HepG2 (cell line): ENCODE measurements around the gene C2orf42. TPM values are rescaled to one million over a fixed set of nuclear protein-coding genes. Genes with fewer than 3 reads are reported as not detected.

Experiments used
- CREB1 ChIP-seq, 2 experiments: fragments of 450-650 bp in 1 of 2; IDR thresholded peaks; 2 replicates each; pipeline ENCODE4 v1.6.1; 2016 to 2017; ENCODE audit warnings: control low read depth in 1 of 2, mild to moderate bottlenecking in 1 of 2, missing compliant biosample characterization in 1 of 2, missing genetic modification characterization in 1 of 2
- DMAP1 ChIP-seq: IDR thresholded peaks from 2 replicates; pipeline ENCODE4 v1.6.1; 2016
- DPF2 ChIP-seq: sonication (generic); formaldehyde crosslinking; IDR thresholded peaks from 2 replicates; pipeline ENCODE4 v1.4.0; 2020; ENCODE audit warnings: mild to moderate bottlenecking, low read depth, missing genetic modification reagents, borderline replicate concordance
- FOXK1 ChIP-seq: sonication (generic); formaldehyde crosslinking; IDR thresholded peaks from 2 replicates; pipeline ENCODE4 v1.4.0; 2020; ENCODE audit warnings: low read depth, missing genetic modification reagents, borderline replicate concordance
- GLI4 ChIP-seq: sonication (generic); formaldehyde crosslinking; IDR thresholded peaks from 2 replicates; pipeline ENCODE4 v1.5.1; 2020; ENCODE audit warnings: missing genetic modification reagents, mild to moderate bottlenecking, moderate library complexity, borderline replicate concordance
- HHEX ChIP-seq: IDR thresholded peaks from 2 replicates; pipeline ENCODE4 v1.6.1; 2016; ENCODE audit warnings: control low read depth
- KLF9 ChIP-seq: IDR thresholded peaks from 2 replicates; pipeline ENCODE4 v1.6.1; 2016; ENCODE audit warnings: low read depth
- LBX2 ChIP-seq: sonication (generic); formaldehyde crosslinking; IDR thresholded peaks from 2 replicates; pipeline ENCODE4 v1.5.0; 2020; ENCODE audit warnings: missing genetic modification reagents, mild to moderate bottlenecking, borderline replicate concordance
- MATR3 ChIP-seq: sonication (generic); formaldehyde crosslinking; IDR thresholded peaks from 2 replicates; pipeline ENCODE4 v1.4.0; 2020; ENCODE audit warnings: missing genetic modification reagents
- MTF1 ChIP-seq: sonication (generic); formaldehyde crosslinking; IDR thresholded peaks from 2 replicates; pipeline ENCODE4 v1.5.0; 2020; ENCODE audit warnings: missing genetic modification reagents
- RBM22 ChIP-seq: fragments of 200-400 bp; formaldehyde crosslinking; optimal IDR thresholded peaks from 2 replicates; pipeline ENCODE3; 2017; ENCODE audit warnings: mild to moderate bottlenecking, low read length, moderate library complexity
- SMAD1 ChIP-seq: sonication (generic); formaldehyde crosslinking; IDR thresholded peaks from 2 replicates; pipeline ENCODE4 v1.4.0; 2020; ENCODE audit warnings: missing genetic modification reagents, low read depth, mild to moderate bottlenecking, borderline replicate concordance
- TRAFD1 ChIP-seq: sonication (generic); formaldehyde crosslinking; IDR thresholded peaks from 2 replicates; pipeline ENCODE4 v1.5.1; 2020; ENCODE audit warnings: missing genetic modification reagents, mild to moderate bottlenecking, borderline replicate concordance
- YY1 ChIP-seq: IDR thresholded peaks from 2 replicates; pipeline ENCODE4 v1.6.1; 2011; ENCODE audit warnings: low read length, low read depth, moderate library complexity, mild to moderate bottlenecking; ENCODE audit not compliant: insufficient read depth, insufficient replicate concordance
- ZBTB44 ChIP-seq: sonication (generic); formaldehyde crosslinking; IDR thresholded peaks from 2 replicates; pipeline ENCODE4 v1.4.0; 2020; ENCODE audit warnings: missing genetic modification reagents
- ZFP36L2 ChIP-seq: sonication (generic); formaldehyde crosslinking; IDR thresholded peaks from 2 replicates; pipeline ENCODE4 v1.4.0; 2020; ENCODE audit warnings: missing genetic modification reagents
- ZNF253 ChIP-seq: sonication (generic); formaldehyde crosslinking; IDR thresholded peaks from 2 replicates; pipeline ENCODE4 v1.8.0; 2022; ENCODE audit warnings: mild to moderate bottlenecking, missing genetic modification reagents, borderline replicate concordance
- ZNF446 ChIP-seq: sonication (generic); formaldehyde crosslinking; IDR thresholded peaks from 2 replicates; pipeline ENCODE4 v1.5.0; 2020; ENCODE audit warnings: mild to moderate bottlenecking, missing genetic modification reagents
- ZNF878 ChIP-seq: sonication (generic); formaldehyde crosslinking; IDR thresholded peaks from 2 replicates; pipeline ENCODE4 v1.8.1; 2023; ENCODE audit warnings: mild to moderate bottlenecking, missing genetic modification reagents, moderate library complexity
- ZSCAN31 ChIP-seq: sonication (generic); formaldehyde crosslinking; IDR thresholded peaks from 2 replicates; pipeline ENCODE4 v1.5.0; 2020; ENCODE audit warnings: low read depth, mild to moderate bottlenecking, missing genetic modification reagents
- polyA plus RNA-seq, 8 experiments: library from polyadenylated mRNA; depleted of rRNA in 3 of 8; stranded (reverse) in 7 of 8; unstranded in 1 of 8; fragments of >200 nt; fragmentation: Illumina TruSeq in 4 of 8; extraction: Trizol in 4 of 8; gene quantifications; 2 replicates each; pipeline versions ENCODE4 v1.2.1 to v1.2.3, GENCODE V29; 2011 to 2016; ENCODE audit warnings: low read depth in 4 of 8, missing spikeins in 1 of 8, mixed read lengths in 1 of 8; ENCODE audit not compliant: insufficient read depth in 1 of 8
- total RNA-seq, 5 experiments: library from RNA; depleted of rRNA; stranded (reverse); fragments of >200 nt; fragmentation: Illumina TruSeq; extraction: Trizol; gene quantifications; 2 replicates each; pipeline ENCODE4 v1.2.3, GENCODE V29; 2016; ENCODE audit warnings: low read depth in 1 of 5
- TF ChIP-seq, protein P1 (sequence below): sonication (generic); formaldehyde crosslinking; IDR thresholded peaks from 2 replicates; pipeline ENCODE4 v1.4.0; 2020; ENCODE audit warnings: missing genetic modification reagents
- TF ChIP-seq, protein P2 (sequence below): sonication (generic); formaldehyde crosslinking; IDR thresholded peaks from 2 replicates; pipeline ENCODE4 v1.5.0; 2020; ENCODE audit warnings: missing genetic modification reagents
- TF ChIP-seq, protein P3 (sequence below): sonication (generic); formaldehyde crosslinking; IDR thresholded peaks from 2 replicates; pipeline ENCODE4 v1.9.0; 2021; ENCODE audit warnings: missing genetic modification reagents, borderline replicate concordance

C2orf42 gene
- total and polyA plus RNA-seq, 2 of the 13 experiments (the other 11 are each of a cell fraction or from before 2014, with no cell fraction given) = 9.3 to 9.9 TPM

GRCh38 chr2:70141902-70142589, 48.8 kb downstream of the C2orf42 start (continued):
- TF ChIP-seq ZSCAN31 (CRISPR knock-in tag) (peak; percentile 83; the same call in 1 of the 2 replicates), HHEX (CRISPR knock-in tag) (no peak), ZNF878 (CRISPR knock-in tag) (no peak), RBM22 (peak; percentile 29), YY1 (no peak), DPF2 (CRISPR knock-in tag) (no peak), FOXK1 (CRISPR knock-in tag) (no peak), TRAFD1 (CRISPR knock-in tag) (no peak), DMAP1 (CRISPR knock-in tag) (no peak), CREB1 (IDR thresholded peaks at IDR 0.05) (no peak), CREB1 (CRISPR knock-in tag; IDR thresholded peaks at IDR 0.05) (no peak), KLF9 (CRISPR knock-in tag) (no peak), ZBTB44 (CRISPR knock-in tag) (peak; percentile 18; the same call in 1 of the 2 replicates), MTF1 (CRISPR knock-in tag) (peak; percentile 64; the same call in 1 of the 2 replicates), ZNF253 (CRISPR knock-in tag) (peak; percentile 95), GLI4 (CRISPR knock-in tag) (0 out of 2 replicates have a peak, but pooled peaks have one; percentile 68), ZNF446 (peak; percentile 94), ZFP36L2 (CRISPR knock-in tag) (no peak), LBX2 (CRISPR knock-in tag) (peak; percentile 84), SMAD1 (no peak), MATR3 (no peak)
- TF ChIP-seq, protein P1, sequence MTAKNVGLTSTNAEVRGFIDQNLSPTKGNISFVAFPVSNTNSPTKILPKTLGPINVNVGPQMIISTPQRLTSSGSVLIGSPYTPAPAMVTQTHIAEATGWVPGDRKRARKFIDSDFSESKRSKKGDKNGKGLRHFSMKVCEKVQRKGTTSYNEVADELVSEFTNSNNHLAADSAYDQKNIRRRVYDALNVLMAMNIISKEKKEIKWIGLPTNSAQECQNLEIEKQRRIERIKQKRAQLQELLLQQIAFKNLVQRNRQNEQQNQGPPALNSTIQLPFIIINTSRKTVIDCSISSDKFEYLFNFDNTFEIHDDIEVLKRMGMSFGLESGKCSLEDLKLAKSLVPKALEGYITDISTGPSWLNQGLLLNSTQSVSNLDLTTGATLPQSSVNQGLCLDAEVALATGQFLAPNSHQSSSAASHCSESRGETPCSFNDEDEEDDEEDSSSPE (CRISPR knock-in tag) = 0 out of 2 replicates have a peak, but pooled peaks have one; percentile 58
- TF ChIP-seq, protein P2, sequence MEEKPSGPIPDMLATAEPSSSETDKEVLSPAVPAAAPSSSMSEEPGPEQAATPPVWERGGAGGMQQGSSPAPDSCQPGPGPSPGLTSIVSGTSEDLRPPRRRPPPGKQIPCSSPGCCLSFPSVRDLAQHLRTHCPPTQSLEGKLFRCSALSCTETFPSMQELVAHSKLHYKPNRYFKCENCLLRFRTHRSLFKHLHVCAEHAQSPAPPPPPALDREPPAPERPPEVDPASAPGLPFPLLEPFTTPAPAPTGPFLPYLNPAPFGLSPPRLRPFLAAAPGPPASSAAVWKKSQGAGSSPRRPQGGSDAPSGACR = no peak
- TF ChIP-seq, protein P3, sequence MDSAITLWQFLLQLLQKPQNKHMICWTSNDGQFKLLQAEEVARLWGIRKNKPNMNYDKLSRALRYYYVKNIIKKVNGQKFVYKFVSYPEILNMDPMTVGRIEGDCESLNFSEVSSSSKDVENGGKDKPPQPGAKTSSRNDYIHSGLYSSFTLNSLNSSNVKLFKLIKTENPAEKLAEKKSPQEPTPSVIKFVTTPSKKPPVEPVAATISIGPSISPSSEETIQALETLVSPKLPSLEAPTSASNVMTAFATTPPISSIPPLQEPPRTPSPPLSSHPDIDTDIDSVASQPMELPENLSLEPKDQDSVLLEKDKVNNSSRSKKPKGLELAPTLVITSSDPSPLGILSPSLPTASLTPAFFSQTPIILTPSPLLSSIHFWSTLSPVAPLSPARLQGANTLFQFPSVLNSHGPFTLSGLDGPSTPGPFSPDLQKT (CRISPR knock-in tag) = no peak; the same call in 1 of the 2 replicates
